Epithelial cell of proximal tubule (primary cell): ENCODE data around the gene NES. TPM values are rescaled to one million over a fixed set of nuclear protein-coding genes. Genes with fewer than 3 reads are reported as not detected.

Experiments
- DNase-seq: peaks from one replicate; pipeline ENCODE4 v3.0.0-alpha.2; 2011; ENCODE audit warnings: low read depth
- H3K4me3 ChIP-seq: 2 replicates; pipeline ENCODE4 v1.5.1; 2011; ENCODE audit warnings: low read depth, mild to moderate bottlenecking, low read length
- CTCF ChIP-seq: conservative IDR thresholded peaks from 2 replicates; pipeline ENCODE4 v1.5.1; 2012; ENCODE audit warnings: low read depth, mild to moderate bottlenecking, low read length
- total RNA-seq: library from RNA; depleted of rRNA; stranded (reverse); fragments of >200 nt; gene quantifications from 2 replicates; pipeline ENCODE4 v1.2.3, GENCODE V29; 2015

Gene NES
- total RNA-seq, 1 donor from 2014 or later, result 70.2 TPM

- no peak overlapping the region for H3K4me3 ChIP-seq
- no peak for TF ChIP-seq CTCF
- no peak for DNase-seq
These were observed 26.5 kb upstream of the NES start for GRCh38 chr1:156703741-156704140.

GRCh38 chr1:156703336-156703735 is 26.1 kb upstream of the NES start:
- no peak overlapping the region for H3K4me3 ChIP-seq
- TF ChIP-seq CTCF, result no peak
- DNase-seq, result no peak

- TF ChIP-seq CTCF, result no peak
- no peak for DNase-seq
- H3K4me3 ChIP-seq, result no peak overlapping the region
These were observed 23.7 kb upstream of the NES start for GRCh38 chr1:156700736-156701531.

- TF ChIP-seq CTCF, result no peak
- no peak overlapping the region for H3K4me3 ChIP-seq
- no peak for DNase-seq
These were observed 21.8 kb upstream of the NES start for GRCh38 chr1:156698995-156699394.

- DNase-seq, result no peak
- no peak overlapping the region for H3K4me3 ChIP-seq
- TF ChIP-seq CTCF, result no peak
These were observed 20.3 kb upstream of the NES start for GRCh38 chr1:156697481-156697880.

GRCh38 chr1:156696755-156697154 is 19.5 kb upstream of the NES start:
- no peak overlapping the region for H3K4me3 ChIP-seq
- no peak for DNase-seq
- no peak for TF ChIP-seq CTCF

- TF ChIP-seq CTCF, result no peak
These were observed 17.4 kb upstream of the NES start for GRCh38 chr1:156694690-156694962.

More at GRCh38 chr1:156694690-156694962, 17.4 kb upstream of the NES start:
- no peak overlapping the region for H3K4me3 ChIP-seq
- DNase-seq, result no peak
